HepG2 (cell line): ENCODE data around the gene MMP28. TPM values are rescaled to one million over a fixed set of nuclear protein-coding genes. Genes with fewer than 3 reads are reported as not detected.

ENCODE experiments used
- ATAC-seq: fragments of 200-7000 bp; cut with Tn5 transposase; 3 replicates; pipeline ENCODE4 v1.9.1; 2020; ENCODE audit warnings: mild to moderate bottlenecking, moderate library complexity
- BruUV-seq: library from RNA; stranded (reverse); fragments of 400-500 nt; replicated peaks from 2 replicates; lab custom pipeline; 2021; lab: Mats Ljungman, UMichigan
- CTCF ChIA-PET: fragments of 300-600 bp; formaldehyde crosslinking; extraction: SDS; loops from one replicate; lab custom pipeline; 2021; ENCODE audit warnings: low total read pairs, inconsistent platforms, low intra/inter-chr PET ratio; lab: Yijun Ruan, JAX
- POLR2A ChIA-PET: fragments of 350-600 bp; sonication (Branson Sonifier 250); formaldehyde crosslinking; loops from one replicate; lab custom pipeline; 2020; ENCODE audit warnings: antibody characterized with exemption, inconsistent platforms; lab: Yijun Ruan, JAX
- DNase-seq: peaks from one replicate; pipeline ENCODE4 v3.0.0-alpha.2; 2015; ENCODE audit warnings: low spot score
- FAIRE-seq: peaks from 3 replicates; lab custom pipeline; 2011; peaks lifted over from hg19 to GRCh38; lab: Jason Lieb, UNC
- H2AFZ ChIP-seq: one replicate; pipeline ENCODE4 v1.6.1; 2011; ENCODE audit warnings: low read length, inconsistent platforms
- H3K27ac ChIP-seq: fragments of 300-600 bp; 3 replicates; pipeline ENCODE4 v1.8.0; 2011; ENCODE audit warnings: mixed run types, mild to moderate bottlenecking, mixed read lengths, low read length, inconsistent platforms; ENCODE audit not compliant: insufficient read depth; ENCODE audit errors: extremely low read length
- H3K27me3 ChIP-seq, 2 experiments: fragments of 200-600 bp in 1 of 2; 2 replicates in 1 of 2; 3 replicates in 1 of 2; pipeline versions ENCODE4 v1.6.0 to v1.8.0; 2011; ENCODE audit warnings: low read length in 2 of 2, mild to moderate bottlenecking in 2 of 2, moderate library complexity in 2 of 2, inconsistent platforms in 1 of 2; ENCODE audit not compliant: insufficient read depth in 2 of 2, control insufficient read depth in 1 of 2
- H3K36me3 ChIP-seq, 2 experiments: fragments of 200-600 bp in 1 of 2; replicated peaks in 1 of 2; 2 replicates in 1 of 2; 3 replicates in 1 of 2; pipeline versions ENCODE4 v1.5.1 to v1.8.0; 2011; ENCODE audit warnings: low read length in 2 of 2, inconsistent platforms in 1 of 2; ENCODE audit not compliant: insufficient read depth in 2 of 2, control insufficient read depth in 1 of 2
- H3K4me1 ChIP-seq: 2 replicates; pipeline ENCODE4 v1.5.1; 2012; ENCODE audit warnings: low read length, inconsistent platforms; ENCODE audit not compliant: insufficient read depth
- H3K4me2 ChIP-seq: 2 replicates; pipeline ENCODE4 v1.6.0; 2011; ENCODE audit warnings: low read depth, low read length, inconsistent platforms
- H3K4me3 ChIP-seq, 3 experiments: fragments of 200-600 bp in 1 of 3; sonication (generic), shearing (Covaris generic) in 1 of 3; replicated peaks in 1 of 3; 2 replicates each; pipeline ENCODE4 v1.5.1; 2011 to 2016; ENCODE audit warnings: low read length in 3 of 3, inconsistent platforms in 2 of 3, low read depth in 2 of 3, mild to moderate bottlenecking in 2 of 3, control low read depth in 1 of 3, mixed read lengths in 1 of 3; ENCODE audit not compliant: insufficient read depth in 1 of 3
- H3K79me2 ChIP-seq: one replicate; pipeline ENCODE4 v1.6.1; 2011; ENCODE audit warnings: low read length, inconsistent platforms; ENCODE audit not compliant: insufficient read depth
- H3K9ac ChIP-seq: 2 replicates; pipeline ENCODE4 v1.6.0; 2011; ENCODE audit warnings: mild to moderate bottlenecking, low read depth, low read length, inconsistent platforms; ENCODE audit not compliant: insufficient read depth
- H3K9me3 ChIP-seq: 2 replicates; pipeline ENCODE4 v1.5.1; 2012; ENCODE audit warnings: mild to moderate bottlenecking, low read length
- H4K20me1 ChIP-seq: 2 replicates; pipeline ENCODE4 v1.6.0; 2011; ENCODE audit warnings: inconsistent platforms, mild to moderate bottlenecking, low read length, moderate library complexity; ENCODE audit not compliant: insufficient read depth
- ADNP ChIP-seq: sonication (generic); formaldehyde crosslinking; IDR thresholded peaks from 2 replicates; pipeline ENCODE4 v1.4.0; 2020; ENCODE audit warnings: missing genetic modification reagents
- CREM ChIP-seq, 2 experiments: sonication (generic) in 1 of 2; formaldehyde crosslinking in 1 of 2; IDR thresholded peaks; 2 replicates each; pipeline versions ENCODE4 v1.4.0 to v1.6.1; 2016 to 2020; ENCODE audit warnings: antibody characterized with exemption in 1 of 2, mild to moderate bottlenecking in 1 of 2, missing genetic modification reagents in 1 of 2
- DNMT3B ChIP-seq: conservative IDR thresholded peaks from 2 replicates; pipeline ENCODE4 v1.6.1; 2016; ENCODE audit warnings: missing biosample characterization, control low read depth
- E2F1 ChIP-seq: sonication (generic); formaldehyde crosslinking; IDR thresholded peaks from 2 replicates; pipeline ENCODE4 v1.5.0; 2020; ENCODE audit warnings: missing genetic modification reagents
- ETV5 ChIP-seq: IDR thresholded peaks from 2 replicates; pipeline ENCODE4 v1.6.1; 2018; ENCODE audit warnings: missing biosample characterization, missing genetic modification reagents, inconsistent platforms, borderline replicate concordance
- GATAD2A ChIP-seq: IDR thresholded peaks from 2 replicates; pipeline ENCODE4 v1.6.1; 2016
- KDM2A ChIP-seq: sonication (generic); formaldehyde crosslinking; IDR thresholded peaks from 2 replicates; pipeline ENCODE4 v1.4.0; 2020; ENCODE audit warnings: low read depth, missing genetic modification reagents, borderline replicate concordance
- KDM5A ChIP-seq: fragments of 200-600 bp; sonication (generic); IDR thresholded peaks from 2 replicates; pipeline ENCODE4 v1.7.0; 2018; ENCODE audit warnings: antibody characterized with exemption, mild to moderate bottlenecking, low read length, borderline replicate concordance
- NR3C1 ChIP-seq: sonication (generic); formaldehyde crosslinking; IDR thresholded peaks from 2 replicates; pipeline ENCODE4 v1.4.0; 2020; ENCODE audit warnings: missing genetic modification reagents
- PAF1 ChIP-seq: IDR thresholded peaks from 2 replicates; pipeline ENCODE4 v1.6.1; 2016; ENCODE audit warnings: missing genetic modification reagents, missing compliant biosample characterization
- RAD21 ChIP-seq: fragments of 450-650 bp; formaldehyde crosslinking; IDR thresholded peaks from 2 replicates; pipeline ENCODE4 v1.5.0; 2020; ENCODE audit warnings: mild to moderate bottlenecking
- SMAD9 ChIP-seq: sonication (generic); formaldehyde crosslinking; IDR thresholded peaks from 2 replicates; pipeline ENCODE4 v1.5.1; 2020; ENCODE audit warnings: mild to moderate bottlenecking, missing genetic modification reagents
- SP1 ChIP-seq, 2 experiments: fragments of 450-650 bp in 1 of 2; sonication (generic) in 1 of 2; formaldehyde crosslinking in 1 of 2; IDR thresholded peaks; 2 replicates each; pipeline versions ENCODE4 v1.4.0 to v1.6.1; 2016 to 2020; ENCODE audit warnings: missing genetic modification reagents in 1 of 2
- SSRP1 ChIP-seq: IDR thresholded peaks from 2 replicates; pipeline ENCODE4 v1.6.1; 2016; ENCODE audit warnings: control low read depth
- ZBTB7B ChIP-seq: sonication (generic); formaldehyde crosslinking; IDR thresholded peaks from 2 replicates; pipeline ENCODE4 v1.4.0; 2020; ENCODE audit warnings: missing genetic modification reagents
- ZNF24 ChIP-seq: fragments of 450-650 bp; IDR thresholded peaks from 2 replicates; pipeline ENCODE4 v1.6.1; 2017; ENCODE audit warnings: antibody characterized with exemption, mild to moderate bottlenecking
- ZNF350 ChIP-seq: sonication (generic); formaldehyde crosslinking; IDR thresholded peaks from 2 replicates; pipeline ENCODE4 v1.4.0; 2020; ENCODE audit warnings: mild to moderate bottlenecking, low read depth, missing genetic modification reagents, borderline replicate concordance
- WGBS: methylation state at CpG from one replicate; pipeline ENCODE4 v1.1.6; 2017; ENCODE audit warnings: low lambda C conversion rate; 5-methylcytosine and 5-hydroxymethylcytosine counted together
- in situ Hi-C: cut with HindIII; loops from 2 replicates; pipeline ENCODE4 v1.10.0; 2017; ENCODE audit warnings: low pct_unique_long_range_greater_than_20kb; ENCODE audit not compliant: extremely low pct_ligation_motif_present
- intact Hi-C: fragments of 100-400 bp; cut with micrococcal nuclease; formaldehyde crosslinking; loops from one replicate; pipeline ENCODE4 v1.10.0; 2022; ENCODE audit not compliant: unreplicated experiment
- polyA plus RNA-seq, 8 experiments: library from polyadenylated mRNA; depleted of rRNA in 3 of 8; stranded (reverse) in 7 of 8; unstranded in 1 of 8; fragments of >200 nt; fragmentation: Illumina TruSeq in 4 of 8; extraction: Trizol in 4 of 8; gene quantifications; 2 replicates each; pipeline versions ENCODE4 v1.2.1 to v1.2.3, GENCODE V29; 2011 to 2016; ENCODE audit warnings: low read depth in 4 of 8, missing spikeins in 1 of 8, mixed read lengths in 1 of 8; ENCODE audit not compliant: insufficient read depth in 1 of 8
- total RNA-seq, 5 experiments: library from RNA; depleted of rRNA; stranded (reverse); fragments of >200 nt; fragmentation: Illumina TruSeq; extraction: Trizol; gene quantifications; 2 replicates each; pipeline ENCODE4 v1.2.3, GENCODE V29; 2016; ENCODE audit warnings: low read depth in 1 of 5

The MMP28 gene
- total and polyA plus RNA-seq, 2 of the 13 experiments (the other 11 are each of a cell fraction or from before 2014, with no cell fraction given) = not detected

GRCh38 chr17:35778641-35779196 lies 16.7 kb downstream of the MMP28 start:
- WGBS = 65% methylated on average over 15 of the region's 16 CpGs
- BruUV-seq = no TSS peak
- Histone ChIP-seq H3K9ac (no peak overlapping the region), H3K9me3 (no peaks in the 10 kb centered on the region), H3K4me1 (peaks cover 6% of the 10 kb centered on the region), H3K4me2 (no peak overlapping the region), H3K36me3 (no peaks in the 10 kb centered on the region)
- intact Hi-C loops = no loop called here
- FAIRE-seq = no peak
- in situ Hi-C loops = no loop called here
- CTCF ChIA-PET = no interaction called here
- TF ChIP-seq SSRP1 (CRISPR knock-in tag) (no peak), RAD21 (CRISPR knock-in tag) (no peak), ZNF350 (CRISPR knock-in tag) (no peak), DNMT3B (CRISPR knock-in tag) (no peak), NR3C1 (no peak), ZBTB7B (CRISPR knock-in tag) (no peak), SP1 (IDR thresholded peaks at IDR 0.05) (no peak), SP1 (CRISPR knock-in tag; IDR thresholded peaks at IDR 0.05) (no peak)
- TF ChIP-seq, all 625 proteins: peak for 0
- ATAC-seq (no peak), DNase-seq (no peak)
- Histone ChIP-seq H3K79me2 (no peaks in the 10 kb centered on the region), H2AFZ (no peak overlapping the region), H4K20me1 (no peaks in the 10 kb centered on the region), H3K4me3 (no peak overlapping the region), H3K27me3 (peaks cover 0 to 43% of the 10 kb centered on the region in 2 experiments; a peak in 4 of 5 replicates), H3K27ac (no peak overlapping the region)
- POLR2A ChIA-PET = no interaction called here

GRCh38 chr17:35775583-35775982 lies 19.9 kb downstream of the MMP28 start:
- Histone ChIP-seq H3K27ac (no peak overlapping the region), H4K20me1 (no peaks in the 10 kb centered on the region), H3K9me3 (no peaks in the 10 kb centered on the region), H3K4me1 (no peaks in the 10 kb centered on the region), H3K27me3 (peaks cover 1 to 55% of the 10 kb centered on the region in 2 experiments; a peak in 3 of 5 replicates), H3K9ac (no peak overlapping the region), H2AFZ (no peak overlapping the region), H3K4me3 (no peak overlapping the region), H3K36me3 (no peaks in the 10 kb centered on the region), H3K79me2 (no peaks in the 10 kb centered on the region), H3K4me2 (no peak overlapping the region)
- ATAC-seq = no peak
- WGBS = 19% methylated on average over 6 of the region's 6 CpGs
- no peak for FAIRE-seq
- in situ Hi-C loops = no loop called here
- BruUV-seq = no TSS peak
- no peak for DNase-seq
- intact Hi-C loops = no loop called here
- CTCF ChIA-PET = no interaction called here
- POLR2A ChIA-PET = interaction anchor here (0.7 kb wide), 1 partner anchor 33 kb away, joined by 3 read pairs; the partner anchor contains the start of gene TAF15
- TF ChIP-seq KDM5A = no peak
- no peak for TF ChIP-seq PAF1 (CRISPR knock-in tag)
- TF ChIP-seq SMAD9 (CRISPR knock-in tag) = no peak
- no peak for TF ChIP-seq ETV5 (CRISPR knock-in tag)
- no peak for TF ChIP-seq GATAD2A
- no peak for TF ChIP-seq CREM (IDR thresholded peaks at IDR 0.05)
- no peak for TF ChIP-seq CREM (CRISPR knock-in tag; IDR thresholded peaks at IDR 0.05)
- no peak for TF ChIP-seq ADNP
- TF ChIP-seq ZNF24 = no peak
- no peak for TF ChIP-seq E2F1
- no peak for TF ChIP-seq KDM2A (CRISPR knock-in tag)
